PC-9 (cell line): ENCODE measurements around the gene SLC17A4.

Source experiments
- EZH2 ChIP-seq: fragments of 200-600 bp; sonication (generic); IDR thresholded peaks from 2 replicates; pipeline ENCODE4 v1.8.0; 2017; ENCODE audit warnings: antibody characterized with exemption, low read depth
- TF ChIP-seq, protein P1 (sequence below): fragments of 200-600 bp; sonication (generic); conservative IDR thresholded peaks from 2 replicates; pipeline ENCODE4 v1.6.1; 2017; ENCODE audit warnings: mixed run types, antibody characterized with exemption, mild to moderate bottlenecking, moderate library complexity

DNA sequence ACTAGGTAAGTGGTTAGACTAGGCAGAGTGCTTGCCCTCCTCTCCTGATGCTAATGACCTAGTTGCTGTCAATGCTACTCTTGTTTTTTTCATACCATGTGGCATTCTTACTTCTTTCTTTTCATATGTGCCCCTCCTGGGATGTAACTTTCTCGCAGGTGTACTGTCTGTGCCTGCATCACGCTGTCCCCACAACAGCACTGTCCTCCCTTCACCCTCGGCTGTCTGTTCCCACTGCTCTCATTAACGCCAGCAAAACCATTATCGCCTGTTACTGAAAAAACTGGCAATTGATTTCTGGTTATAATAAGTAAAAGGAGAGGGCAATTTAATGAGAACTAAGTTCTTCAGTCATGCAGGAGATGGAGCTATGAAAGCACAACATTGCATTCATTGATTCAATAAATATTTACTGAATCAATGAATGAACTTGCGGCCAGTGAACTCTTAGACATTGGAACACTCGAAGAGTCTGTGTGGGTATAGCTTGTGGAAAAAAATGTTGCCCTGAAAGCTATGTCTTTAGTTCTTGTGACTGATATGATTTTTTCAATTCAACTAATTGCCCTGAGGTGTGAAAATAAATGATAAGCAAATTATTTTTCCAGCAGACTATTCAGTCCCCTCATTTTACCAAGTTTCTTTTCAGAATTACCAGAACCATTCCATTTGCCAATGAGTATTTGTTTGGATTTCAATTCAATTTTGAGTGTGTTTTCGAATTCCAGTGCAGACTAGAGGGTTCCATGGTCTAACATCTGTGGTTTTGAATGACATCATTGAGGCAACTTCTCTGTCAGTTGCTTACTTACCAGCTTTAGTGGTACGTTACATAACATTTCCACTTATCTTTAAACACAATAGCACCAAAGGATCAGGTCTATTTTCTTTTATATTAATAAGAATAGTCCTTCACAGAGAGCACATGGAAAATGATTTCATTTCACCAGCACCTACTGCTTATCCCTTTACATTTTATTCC is 2.1 kb downstream of the SLC17A4 start:
- TF ChIP-seq, protein P1, sequence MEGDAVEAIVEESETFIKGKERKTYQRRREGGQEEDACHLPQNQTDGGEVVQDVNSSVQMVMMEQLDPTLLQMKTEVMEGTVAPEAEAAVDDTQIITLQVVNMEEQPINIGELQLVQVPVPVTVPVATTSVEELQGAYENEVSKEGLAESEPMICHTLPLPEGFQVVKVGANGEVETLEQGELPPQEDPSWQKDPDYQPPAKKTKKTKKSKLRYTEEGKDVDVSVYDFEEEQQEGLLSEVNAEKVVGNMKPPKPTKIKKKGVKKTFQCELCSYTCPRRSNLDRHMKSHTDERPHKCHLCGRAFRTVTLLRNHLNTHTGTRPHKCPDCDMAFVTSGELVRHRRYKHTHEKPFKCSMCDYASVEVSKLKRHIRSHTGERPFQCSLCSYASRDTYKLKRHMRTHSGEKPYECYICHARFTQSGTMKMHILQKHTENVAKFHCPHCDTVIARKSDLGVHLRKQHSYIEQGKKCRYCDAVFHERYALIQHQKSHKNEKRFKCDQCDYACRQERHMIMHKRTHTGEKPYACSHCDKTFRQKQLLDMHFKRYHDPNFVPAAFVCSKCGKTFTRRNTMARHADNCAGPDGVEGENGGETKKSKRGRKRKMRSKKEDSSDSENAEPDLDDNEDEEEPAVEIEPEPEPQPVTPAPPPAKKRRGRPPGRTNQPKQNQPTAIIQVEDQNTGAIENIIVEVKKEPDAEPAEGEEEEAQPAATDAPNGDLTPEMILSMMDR, result no peak
- no peak for TF ChIP-seq EZH2
